OCI-LY7 (cell line): Measurements from ENCODE around the gene SFXN5. TPM values are rescaled to one million over a fixed set of nuclear protein-coding genes. Genes with fewer than 3 reads are reported as not detected.
"Not testable (repeated sequence)": the region's sequence is repeated elsewhere in the genome, so short reads cannot be mapped to it uniquely, and the experiment has no call there.

Experiments
- BruUV-seq: library from RNA; stranded (reverse); fragments of 400-500 nt; replicated peaks from 2 replicates; lab custom pipeline; 2021; lab: Mats Ljungman, UMichigan
- CTCF ChIA-PET: fragments of 300-600 bp; sonication (Branson Sonifier 250); formaldehyde crosslinking; loops from one replicate; lab custom pipeline; 2022; ENCODE audit warnings: antibody characterized with exemption; ENCODE audit not compliant: unreplicated experiment; lab: Charles Lee
- POLR2A ChIA-PET: fragments of 300-600 bp; sonication (Branson Sonifier 250); formaldehyde crosslinking; loops from one replicate; lab custom pipeline; 2022; ENCODE audit warnings: antibody characterized with exemption; lab: Charles Lee
- DNase-seq: peaks from one replicate; pipeline ENCODE4 v3.0.0-alpha.2; 2015; ENCODE audit warnings: low spot score
- H2AFZ ChIP-seq: fragments of 200-600 bp; sonication (generic), shearing (Covaris generic); 2 replicates; pipeline ENCODE4 v1.6.1; 2014; ENCODE audit warnings: mild to moderate bottlenecking, antibody characterized with exemption, low read length, moderate library complexity
- H3K27ac ChIP-seq: fragments of 200-600 bp; sonication (generic); 2 replicates; pipeline ENCODE4 v1.5.1; 2014; ENCODE audit warnings: mixed run types, low read depth, mild to moderate bottlenecking, moderate library complexity, low read length, inconsistent platforms; ENCODE audit not compliant: poor library complexity, severe bottlenecking
- H3K36me3 ChIP-seq: fragments of 200-600 bp; sonication (generic); 2 replicates; pipeline ENCODE4 v1.6.1; 2014; ENCODE audit warnings: mild to moderate bottlenecking, antibody characterized with exemption, low read length, moderate library complexity, mixed read lengths; ENCODE audit not compliant: insufficient read depth
- H3K4me1 ChIP-seq: fragments of 200-600 bp; sonication (generic); 2 replicates; pipeline ENCODE4 v1.5.1; 2014; ENCODE audit warnings: mild to moderate bottlenecking, low read length; ENCODE audit not compliant: insufficient read depth, poor library complexity, severe bottlenecking
- H3K4me2 ChIP-seq: fragments of 200-600 bp; sonication (generic); 2 replicates; pipeline ENCODE4 v1.6.1; 2014; ENCODE audit warnings: mild to moderate bottlenecking, low read length
- H3K4me3 ChIP-seq: fragments of 200-600 bp; sonication (generic); 2 replicates; pipeline ENCODE4 v1.5.1; 2014; ENCODE audit warnings: mild to moderate bottlenecking, low read depth, low read length; ENCODE audit not compliant: poor library complexity, severe bottlenecking
- H3K79me2 ChIP-seq: fragments of 200-600 bp; sonication (generic); 2 replicates; pipeline ENCODE4 v1.6.1; 2016; ENCODE audit warnings: low read depth, mild to moderate bottlenecking, low read length, moderate library complexity, mixed read lengths; ENCODE audit not compliant: insufficient read depth
- H3K9me2 ChIP-seq: fragments of 200-600 bp; sonication (generic); 2 replicates; pipeline ENCODE4 v1.6.1; 2016; ENCODE audit warnings: mild to moderate bottlenecking, low read length, mixed read lengths; ENCODE audit not compliant: insufficient read depth
- H3K9me3 ChIP-seq: fragments of 200-600 bp; sonication (generic); 2 replicates; pipeline ENCODE4 v1.6.1; 2014; ENCODE audit warnings: mild to moderate bottlenecking, mixed run types, low read length, mixed read lengths
- H4K20me1 ChIP-seq: fragments of 200-600 bp; sonication (generic); 2 replicates; pipeline ENCODE4 v1.6.1; 2014; ENCODE audit warnings: mild to moderate bottlenecking, antibody characterized with exemption, low read length, moderate library complexity, mixed read lengths; ENCODE audit not compliant: insufficient read depth
- EZH2phosphoT487 ChIP-seq: fragments of 200-600 bp; sonication (generic); IDR thresholded peaks from 2 replicates; pipeline ENCODE4 v1.6.1; 2018; ENCODE audit warnings: low read depth, borderline replicate concordance, mild to moderate bottlenecking, mixed run types, antibody characterized with exemption, low read length, moderate library complexity, mixed read lengths
- intact Hi-C: fragments of 100-400 bp; cut with micrococcal nuclease; formaldehyde crosslinking; loops from one replicate; pipeline ENCODE4 v1.10.0; 2022; ENCODE audit not compliant: unreplicated experiment
- total RNA-seq, 2 experiments: library from RNA; depleted of rRNA in 1 of 2; stranded (reverse); fragments of >200 nt in 1 of 2; shearing (Covaris generic) in 1 of 2; gene quantifications; 2 replicates each; pipeline ENCODE4 v1.2.3, GENCODE V29; 2014 to 2022
- TF ChIP-seq, protein P1 (sequence below): fragments of 200-600 bp; sonication (generic); conservative IDR thresholded peaks from 2 replicates; pipeline ENCODE4 v1.5.1; 2014; ENCODE audit warnings: mild to moderate bottlenecking, antibody characterized with exemption, low read length, moderate library complexity, mixed read lengths

Gene SFXN5
- total RNA-seq, 2 experiments from 2014 or later, result 4.5 to 10.5 TPM

DNA sequence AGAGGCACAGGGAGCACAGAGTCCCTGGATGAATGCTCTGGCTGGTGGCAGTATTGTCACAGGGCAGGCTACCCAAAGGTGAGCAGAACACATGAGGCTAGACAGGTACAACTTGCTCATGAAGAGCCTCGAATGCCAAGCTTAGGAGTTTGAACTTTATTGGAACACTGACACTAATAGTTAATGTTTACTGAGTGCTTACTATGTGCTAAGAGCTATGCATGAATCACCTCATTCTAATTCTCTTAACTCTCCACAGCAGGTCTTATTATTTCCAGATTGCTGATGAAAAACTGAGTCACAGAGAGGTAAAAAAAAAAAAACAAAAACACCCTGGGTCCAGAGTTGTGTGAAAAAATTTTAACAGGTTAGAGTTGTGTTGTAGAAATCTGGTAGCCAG, 160.3 kb downstream of the SFXN5 start:
- Histone ChIP-seq H4K20me1 (no peaks in the 10 kb centered on the region), H3K4me1 (peaks cover 5% of the 10 kb centered on the region), H3K36me3 (no peaks in the 10 kb centered on the region), H3K4me3 (no peak overlapping the region), H3K4me2 (no peak overlapping the region), H3K9me2 (no peaks in the 10 kb centered on the region), H3K79me2 (no peaks in the 10 kb centered on the region), H3K27ac (no peak overlapping the region), H2AFZ (no peak overlapping the region), H3K9me3 (no peaks in the 10 kb centered on the region)
- DNase-seq, result no peak
- no TSS peak for BruUV-seq
- ChIA-PET CTCF (no interaction called here), POLR2A (no interaction called here)
- intact Hi-C loops, result no loop called here
- TF ChIP-seq, protein P1, sequence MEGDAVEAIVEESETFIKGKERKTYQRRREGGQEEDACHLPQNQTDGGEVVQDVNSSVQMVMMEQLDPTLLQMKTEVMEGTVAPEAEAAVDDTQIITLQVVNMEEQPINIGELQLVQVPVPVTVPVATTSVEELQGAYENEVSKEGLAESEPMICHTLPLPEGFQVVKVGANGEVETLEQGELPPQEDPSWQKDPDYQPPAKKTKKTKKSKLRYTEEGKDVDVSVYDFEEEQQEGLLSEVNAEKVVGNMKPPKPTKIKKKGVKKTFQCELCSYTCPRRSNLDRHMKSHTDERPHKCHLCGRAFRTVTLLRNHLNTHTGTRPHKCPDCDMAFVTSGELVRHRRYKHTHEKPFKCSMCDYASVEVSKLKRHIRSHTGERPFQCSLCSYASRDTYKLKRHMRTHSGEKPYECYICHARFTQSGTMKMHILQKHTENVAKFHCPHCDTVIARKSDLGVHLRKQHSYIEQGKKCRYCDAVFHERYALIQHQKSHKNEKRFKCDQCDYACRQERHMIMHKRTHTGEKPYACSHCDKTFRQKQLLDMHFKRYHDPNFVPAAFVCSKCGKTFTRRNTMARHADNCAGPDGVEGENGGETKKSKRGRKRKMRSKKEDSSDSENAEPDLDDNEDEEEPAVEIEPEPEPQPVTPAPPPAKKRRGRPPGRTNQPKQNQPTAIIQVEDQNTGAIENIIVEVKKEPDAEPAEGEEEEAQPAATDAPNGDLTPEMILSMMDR, result no peak
- no peak for TF ChIP-seq EZH2phosphoT487

DNA sequence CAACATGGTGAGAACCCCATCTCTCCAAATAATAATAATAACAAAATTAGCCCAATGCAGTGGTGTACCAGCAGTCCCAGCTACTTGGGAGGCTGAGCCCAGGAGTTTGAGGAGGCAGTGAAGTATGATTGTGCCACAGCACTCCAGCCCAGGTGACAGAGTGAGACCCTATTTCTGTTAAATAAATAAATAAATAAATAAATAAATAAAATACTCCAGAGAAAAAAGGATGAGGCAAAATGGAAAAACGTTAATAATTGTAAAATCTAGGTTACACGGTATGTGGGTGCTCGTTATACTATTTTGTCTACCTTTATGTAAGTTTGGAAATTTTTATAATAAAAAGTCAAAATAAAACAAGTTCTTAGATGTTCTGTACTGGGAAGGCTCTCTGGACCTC, 162.8 kb downstream of the SFXN5 start:
- Histone ChIP-seq H3K4me2 (no peak overlapping the region), H3K27ac (no peak overlapping the region), H3K36me3 (no peaks in the 10 kb centered on the region), H3K9me2 (no peaks in the 10 kb centered on the region), H3K4me3 (no peak overlapping the region), H3K9me3 (no peaks in the 10 kb centered on the region), H2AFZ (no peak overlapping the region), H4K20me1 (no peaks in the 10 kb centered on the region), H3K4me1 (no peaks in the 10 kb centered on the region), H3K79me2 (no peaks in the 10 kb centered on the region)
- intact Hi-C loops, result no loop called here
- no peak for TF ChIP-seq EZH2phosphoT487
- TF ChIP-seq, protein P1, result no peak
- DNase-seq, result no peak
- ChIA-PET POLR2A (no interaction called here), CTCF (no interaction called here)
- no TSS peak for BruUV-seq

DNA sequence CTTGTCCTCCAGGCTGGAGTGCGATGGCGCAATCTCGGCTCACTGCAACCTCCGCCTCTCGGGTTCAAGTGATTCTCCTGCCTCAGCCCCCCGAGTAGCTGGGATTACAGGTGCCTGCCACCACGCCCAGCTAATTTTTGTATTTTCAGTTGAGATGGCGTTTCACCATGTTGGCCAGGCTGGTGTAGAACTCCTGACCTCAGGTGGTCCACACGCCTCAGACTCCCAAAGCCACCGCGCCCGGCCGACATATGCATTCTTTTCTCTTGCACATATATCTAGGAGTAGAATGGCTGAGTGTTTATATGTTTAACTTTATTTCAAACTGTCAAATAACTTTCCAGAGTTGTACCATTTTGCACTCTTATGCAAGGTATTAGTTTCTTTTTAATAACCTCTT, 164.1 kb downstream of the SFXN5 start:
- CTCF ChIA-PET, result not testable (repeated sequence)

More for the DNA sequence above, 164.1 kb downstream of the SFXN5 start:
- H2AFZ ChIP-seq, H3K9me2 ChIP-seq, H3K36me3 ChIP-seq, H3K79me2 ChIP-seq, H3K27ac ChIP-seq, intact Hi-C loops, H3K4me2 ChIP-seq, H4K20me1 ChIP-seq, H3K9me3 ChIP-seq, BruUV-seq, H3K4me3 ChIP-seq, H3K4me1 ChIP-seq, POLR2A ChIA-PET, DNase-seq: not testable (repeated sequence)
